ENCODE data around the gene RAD9A. TPM values are rescaled to one million over a fixed set of nuclear protein-coding genes. Genes with fewer than 3 reads are reported as not detected.

The RAD9A gene
- total and polyA plus RNA-seq, 2 experiments from 2014 or later: 13.9 to 17.0 TPM

DNA sequence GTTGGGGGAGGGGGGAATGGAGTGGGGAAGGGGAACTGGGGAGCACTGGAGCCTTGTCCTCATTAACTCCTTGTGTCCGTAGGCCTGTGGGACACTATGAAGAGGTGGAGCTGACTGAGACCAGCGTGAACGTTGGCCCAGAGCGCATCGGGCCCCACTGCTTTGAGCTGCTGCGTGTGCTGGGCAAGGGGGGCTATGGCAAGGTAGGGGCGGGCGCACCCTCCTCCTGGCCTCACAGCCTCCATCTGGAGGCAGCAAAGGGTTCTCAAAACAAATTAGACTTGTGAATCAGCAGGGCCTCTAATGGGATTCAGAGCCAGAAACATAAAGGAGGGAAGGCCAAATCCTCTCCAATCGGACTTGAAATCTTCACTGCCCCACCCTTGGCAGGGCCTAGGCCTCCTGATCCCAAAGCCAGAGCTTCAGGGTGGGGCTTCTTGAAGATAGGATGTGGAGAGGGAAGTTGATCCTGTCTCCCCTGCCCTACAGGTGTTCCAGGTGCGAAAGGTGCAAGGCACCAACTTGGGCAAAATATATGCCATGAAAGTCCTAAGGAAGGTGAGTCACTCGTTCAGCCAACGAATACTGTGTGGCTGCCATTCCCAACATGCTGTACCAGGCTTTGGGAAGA is 37.4 kb downstream of the RAD9A start:
- peak overlapping the region; percentile 99 for H3K4me3 ChIP-seq
- H3K79me2 ChIP-seq (replicated peaks; ENCODE audit: insufficient read depth): peaks cover 11% of the 10 kb centered on the region
- H3K27ac ChIP-seq (ENCODE audit: low read depth): no peak overlapping the region
- no peaks in the 10 kb centered on the region; the same call in 1 of the 3 replicates for H3K9me3 Mint-ChIP-seq
- peaks cover 13% of the 10 kb centered on the region; the same call in 1 of the 2 replicates for H3F3A ChIP-seq (replicated peaks; ENCODE audit: low read depth)
- H3K36me3 ChIP-seq (ENCODE audit: insufficient read depth): no peaks in the 10 kb centered on the region
- TF ChIP-seq JUNB (IDR thresholded peaks at IDR 0.05; ENCODE audit: unreplicated experiment) (no peak), ZNF114 (CRISPR knock-in tag; IDR thresholded peaks at IDR 0.05) (no peak)
- TF ChIP-seq, protein P1, sequence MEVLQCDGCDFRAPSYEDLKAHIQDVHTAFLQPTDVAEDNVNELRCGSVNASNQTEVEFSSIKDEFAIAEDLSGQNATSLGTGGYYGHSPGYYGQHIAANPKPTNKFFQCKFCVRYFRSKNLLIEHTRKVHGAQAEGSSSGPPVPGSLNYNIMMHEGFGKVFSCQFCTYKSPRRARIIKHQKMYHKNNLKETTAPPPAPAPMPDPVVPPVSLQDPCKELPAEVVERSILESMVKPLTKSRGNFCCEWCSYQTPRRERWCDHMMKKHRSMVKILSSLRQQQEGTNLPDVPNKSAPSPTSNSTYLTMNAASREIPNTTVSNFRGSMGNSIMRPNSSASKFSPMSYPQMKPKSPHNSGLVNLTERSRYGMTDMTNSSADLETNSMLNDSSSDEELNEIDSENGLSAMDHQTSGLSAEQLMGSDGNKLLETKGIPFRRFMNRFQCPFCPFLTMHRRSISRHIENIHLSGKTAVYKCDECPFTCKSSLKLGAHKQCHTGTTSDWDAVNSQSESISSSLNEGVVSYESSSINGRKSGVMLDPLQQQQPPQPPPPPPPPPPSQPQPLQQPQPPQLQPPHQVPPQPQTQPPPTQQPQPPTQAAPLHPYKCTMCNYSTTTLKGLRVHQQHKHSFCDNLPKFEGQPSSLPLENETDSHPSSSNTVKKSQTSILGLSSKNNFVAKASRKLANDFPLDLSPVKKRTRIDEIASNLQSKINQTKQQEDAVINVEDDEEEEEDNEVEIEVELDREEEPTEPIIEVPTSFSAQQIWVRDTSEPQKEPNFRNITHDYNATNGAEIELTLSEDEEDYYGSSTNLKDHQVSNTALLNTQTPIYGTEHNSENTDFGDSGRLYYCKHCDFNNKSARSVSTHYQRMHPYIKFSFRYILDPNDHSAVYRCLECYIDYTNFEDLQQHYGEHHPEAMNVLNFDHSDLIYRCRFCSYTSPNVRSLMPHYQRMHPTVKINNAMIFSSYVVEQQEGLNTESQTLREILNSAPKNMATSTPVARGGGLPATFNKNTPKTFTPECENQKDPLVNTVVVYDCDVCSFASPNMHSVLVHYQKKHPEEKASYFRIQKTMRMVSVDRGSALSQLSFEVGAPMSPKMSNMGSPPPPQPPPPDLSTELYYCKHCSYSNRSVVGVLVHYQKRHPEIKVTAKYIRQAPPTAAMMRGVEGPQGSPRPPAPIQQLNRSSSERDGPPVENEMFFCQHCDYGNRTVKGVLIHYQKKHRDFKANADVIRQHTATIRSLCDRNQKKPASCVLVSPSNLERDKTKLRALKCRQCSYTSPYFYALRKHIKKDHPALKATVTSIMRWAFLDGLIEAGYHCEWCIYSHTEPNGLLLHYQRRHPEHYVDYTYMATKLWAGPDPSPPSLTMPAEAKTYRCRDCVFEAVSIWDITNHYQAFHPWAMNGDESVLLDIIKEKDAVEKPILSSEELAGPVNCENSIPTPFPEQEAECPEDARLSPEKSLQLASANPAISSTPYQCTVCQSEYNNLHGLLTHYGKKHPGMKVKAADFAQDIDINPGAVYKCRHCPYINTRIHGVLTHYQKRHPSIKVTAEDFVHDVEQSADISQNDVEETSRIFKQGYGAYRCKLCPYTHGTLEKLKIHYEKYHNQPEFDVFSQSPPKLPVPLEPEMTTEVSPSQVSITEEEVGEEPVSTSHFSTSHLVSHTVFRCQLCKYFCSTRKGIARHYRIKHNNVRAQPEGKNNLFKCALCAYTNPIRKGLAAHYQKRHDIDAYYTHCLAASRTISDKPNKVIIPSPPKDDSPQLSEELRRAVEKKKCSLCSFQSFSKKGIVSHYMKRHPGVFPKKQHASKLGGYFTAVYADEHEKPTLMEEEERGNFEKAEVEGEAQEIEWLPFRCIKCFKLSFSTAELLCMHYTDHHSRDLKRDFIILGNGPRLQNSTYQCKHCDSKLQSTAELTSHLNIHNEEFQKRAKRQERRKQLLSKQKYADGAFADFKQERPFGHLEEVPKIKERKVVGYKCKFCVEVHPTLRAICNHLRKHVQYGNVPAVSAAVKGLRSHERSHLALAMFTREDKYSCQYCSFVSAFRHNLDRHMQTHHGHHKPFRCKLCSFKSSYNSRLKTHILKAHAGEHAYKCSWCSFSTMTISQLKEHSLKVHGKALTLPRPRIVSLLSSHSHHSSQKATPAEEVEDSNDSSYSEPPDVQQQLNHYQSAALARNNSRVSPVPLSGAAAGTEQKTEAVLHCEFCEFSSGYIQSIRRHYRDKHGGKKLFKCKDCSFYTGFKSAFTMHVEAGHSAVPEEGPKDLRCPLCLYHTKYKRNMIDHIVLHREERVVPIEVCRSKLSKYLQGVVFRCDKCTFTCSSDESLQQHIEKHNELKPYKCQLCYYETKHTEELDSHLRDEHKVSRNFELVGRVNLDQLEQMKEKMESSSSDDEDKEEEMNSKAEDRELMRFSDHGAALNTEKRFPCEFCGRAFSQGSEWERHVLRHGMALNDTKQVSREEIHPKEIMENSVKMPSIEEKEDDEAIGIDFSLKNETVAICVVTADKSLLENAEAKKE (CRISPR knock-in tag; IDR thresholded peaks at IDR 0.05): no peak
- peaks cover 3% of the 10 kb centered on the region for H3K4me1 Mint-ChIP-seq
- DNase-seq (ENCODE audit: low spot score) (no peak), ATAC-seq (peak; percentile 4; the same call in 2 of the 3 replicates)
- H3K36me3 Mint-ChIP-seq (ENCODE audit: low read depth): peaks cover 16% of the 10 kb centered on the region
- H3K4me3 Mint-ChIP-seq: peak overlapping the region; percentile 92
- no peaks in the 10 kb centered on the region for H3K9me2 ChIP-seq (ENCODE audit: insufficient read depth)
- no peak overlapping the region for H2AFZ ChIP-seq
- peaks cover 18% of the 10 kb centered on the region for H3K27me3 Mint-ChIP-seq (ENCODE audit: insufficient read depth, low read depth, poor library complexity)
- H3K27me3 ChIP-seq (ENCODE audit: insufficient read depth): no peaks in the 10 kb centered on the region
- H3K4me1 ChIP-seq (ENCODE audit: insufficient read depth): peaks cover 6% of the 10 kb centered on the region; the same call in 1 of the 2 replicates
- peak overlapping the region; percentile 98 for H3K4me2 ChIP-seq
- H4K20me1 ChIP-seq (replicated peaks; ENCODE audit: insufficient read depth): no peaks in the 10 kb centered on the region
- peak overlapping the region; percentile 92 for H3K27ac Mint-ChIP-seq

DNA sequence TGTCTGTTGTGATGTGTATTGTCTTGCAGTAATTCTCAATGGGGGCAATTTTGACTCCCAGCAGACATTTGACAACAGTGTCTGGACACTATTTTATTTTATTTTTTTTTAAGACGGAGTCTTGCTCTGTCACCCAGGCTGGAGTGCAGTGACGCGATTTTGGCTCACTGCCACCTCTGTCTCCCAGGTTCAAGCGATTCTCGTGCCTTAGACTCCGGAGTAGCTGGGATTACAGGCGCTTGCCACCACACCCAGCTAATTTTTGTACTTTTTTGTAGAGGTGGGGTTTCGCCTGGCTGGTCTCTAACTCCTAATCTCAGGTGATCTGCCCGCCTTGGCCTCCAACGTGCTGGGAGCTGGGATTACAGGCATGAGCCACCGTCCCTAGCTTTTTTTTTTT is 37.9 kb downstream of the RAD9A start:
- Histone ChIP-seq H3K4me2 (no peak overlapping the region), H3K4me3 (no peak overlapping the region; the same call in 1 of the 2 replicates)
- no peak overlapping the region for H3K27ac Mint-ChIP-seq

More for the DNA sequence above, 37.9 kb downstream of the RAD9A start:
- no peak overlapping the region for H2AFZ ChIP-seq
- no peaks in the 10 kb centered on the region for H4K20me1 ChIP-seq (replicated peaks; ENCODE audit: insufficient read depth)
- ATAC-seq (no peak), DNase-seq (ENCODE audit: low spot score) (no peak)
- peaks cover 6% of the 10 kb centered on the region; the same call in 1 of the 2 replicates for H3K4me1 ChIP-seq (ENCODE audit: insufficient read depth)
- H3K79me2 ChIP-seq (replicated peaks; ENCODE audit: insufficient read depth): peaks cover 11% of the 10 kb centered on the region
- H3K27ac ChIP-seq (ENCODE audit: low read depth): no peak overlapping the region
- no peak for TF ChIP-seq NANOG (IDR thresholded peaks at IDR 0.05; ENCODE audit: borderline replicate concordance)
- no peak for TF ChIP-seq ZNF331 (CRISPR knock-in tag; IDR thresholded peaks at IDR 0.05; ENCODE audit: low read depth)
- Mint-ChIP-seq H3K9me3 (no peaks in the 10 kb centered on the region; the same call in 1 of the 3 replicates), H3K36me3 (ENCODE audit: low read depth) (peaks cover 16% of the 10 kb centered on the region), H3K4me1 (peaks cover 3% of the 10 kb centered on the region), H3K4me3 (peak overlapping the region; percentile 92; the same call in 2 of the 3 replicates), H3K27me3 (ENCODE audit: insufficient read depth, low read depth, poor library complexity) (peaks cover 18% of the 10 kb centered on the region)
- no peaks in the 10 kb centered on the region for H3K9me2 ChIP-seq (ENCODE audit: insufficient read depth)
- no peaks in the 10 kb centered on the region for H3K27me3 ChIP-seq (ENCODE audit: insufficient read depth)
- H3F3A ChIP-seq (replicated peaks; ENCODE audit: low read depth): peaks cover 13% of the 10 kb centered on the region; the same call in 1 of the 2 replicates
- no peaks in the 10 kb centered on the region for H3K36me3 ChIP-seq (ENCODE audit: insufficient read depth)

All from GM23338 (cell line).